Neural cell (in vitro differentiated cells): Measurements from ENCODE around the gene DOK6. TPM values are rescaled to one million over a fixed set of nuclear protein-coding genes. Genes with fewer than 3 reads are reported as not detected.

ENCODE experiments used
- H2AFZ ChIP-seq: fragments of 200-600, 300-800 bp; sonication (generic), shearing (Covaris generic); 2 replicates; pipeline ENCODE4 v1.6.0; 2014; ENCODE audit warnings: low read depth, mild to moderate bottlenecking, antibody characterized with exemption, low read length, moderate library complexity
- H3F3A ChIP-seq: fragments of 200-600 bp; shearing (Covaris generic); 2 replicates; pipeline ENCODE4 v1.6.1; 2016; ENCODE audit warnings: mild to moderate bottlenecking, moderate library complexity, mixed read lengths, antibody characterized with exemption, low read length; ENCODE audit not compliant: insufficient read depth, poor library complexity, severe bottlenecking
- H3K27ac ChIP-seq: fragments of 200-600, 300-800 bp; sonication (generic), shearing (Covaris generic); 2 replicates; pipeline ENCODE4 v1.5.1; 2014; ENCODE audit warnings: mild to moderate bottlenecking, low read length, moderate library complexity
- H3K27me3 ChIP-seq: fragments of 300-800, 200-600 bp; sonication (generic), shearing (Covaris generic); 2 replicates; pipeline ENCODE4 v1.6.0; 2014; ENCODE audit warnings: mild to moderate bottlenecking, low read depth, low read length, moderate library complexity; ENCODE audit not compliant: insufficient read depth
- H3K36me3 ChIP-seq: fragments of 300-800, 200-600 bp; sonication (generic), shearing (Covaris generic); 2 replicates; pipeline ENCODE4 v1.5.1; 2014; ENCODE audit warnings: mild to moderate bottlenecking, antibody characterized with exemption, low read length, moderate library complexity; ENCODE audit not compliant: insufficient read depth
- H3K4me2 ChIP-seq: fragments of 300-800, 200-600 bp; sonication (generic), shearing (Covaris generic); 2 replicates; pipeline ENCODE4 v1.6.0; 2014; ENCODE audit warnings: mild to moderate bottlenecking, low read length
- H3K4me3 ChIP-seq: fragments of 300-800, 200-600 bp; sonication (generic), shearing (Covaris generic); 2 replicates; pipeline ENCODE4 v1.5.1; 2014; ENCODE audit warnings: mild to moderate bottlenecking, low read length, moderate library complexity
- H3K79me2 ChIP-seq: fragments of 200-600 bp; shearing (Covaris generic); replicated peaks from 2 replicates; pipeline ENCODE4 v1.6.0; 2014; ENCODE audit warnings: mild to moderate bottlenecking, low read length, moderate library complexity; ENCODE audit not compliant: insufficient read depth
- H3K9ac ChIP-seq: fragments of 300-800, 200-600 bp; sonication (generic), shearing (Covaris generic); 2 replicates; pipeline ENCODE4 v1.6.1; 2016; ENCODE audit warnings: mild to moderate bottlenecking, low read length, mixed read lengths
- H3K9me2 ChIP-seq: fragments of 200-600 bp; shearing (Covaris generic); 2 replicates; pipeline ENCODE4 v1.6.1; 2016; ENCODE audit warnings: mild to moderate bottlenecking, low read length, mixed read lengths; ENCODE audit not compliant: insufficient read depth
- H3K9me3 ChIP-seq: fragments of 200-600, 300-800 bp; sonication (generic), shearing (Covaris generic); 2 replicates; pipeline ENCODE4 v1.6.1; 2016; ENCODE audit warnings: mild to moderate bottlenecking, mixed run types, low read length, moderate library complexity, mixed read lengths
- H4K20me1 ChIP-seq: fragments of 200-600 bp; shearing (Covaris generic); 2 replicates; pipeline ENCODE4 v1.6.1; 2016; ENCODE audit warnings: mild to moderate bottlenecking, mixed run types; ENCODE audit not compliant: insufficient read depth
- EP300 ChIP-seq: fragments of 450-650 bp; conservative IDR thresholded peaks from 2 replicates; pipeline ENCODE4 v1.6.1; 2014; ENCODE audit warnings: antibody characterized with exemption, mild to moderate bottlenecking, moderate library complexity; ENCODE audit not compliant: poor library complexity, severe bottlenecking
- EZH2 ChIP-seq: fragments of 200-600, 300-800 bp; shearing (Covaris generic), sonication (generic); IDR thresholded peaks from 2 replicates; pipeline ENCODE4 v1.6.1; 2014; ENCODE audit warnings: antibody characterized with exemption, low read length, borderline replicate concordance, mild to moderate bottlenecking; ENCODE audit not compliant: insufficient read depth, poor library complexity, severe bottlenecking
- MXI1 ChIP-seq: fragments of 450-650 bp; conservative IDR thresholded peaks from 2 replicates; pipeline ENCODE4 v1.6.1; 2014; ENCODE audit warnings: antibody characterized with exemption, mild to moderate bottlenecking; ENCODE audit not compliant: poor library complexity, severe bottlenecking
- POLR2AphosphoS5 ChIP-seq: IDR thresholded peaks from 2 replicates; pipeline ENCODE4 v1.6.1; 2012
- RAD21 ChIP-seq: fragments of 450-650 bp; conservative IDR thresholded peaks from 2 replicates; pipeline ENCODE4 v1.6.1; 2014; ENCODE audit warnings: antibody characterized with exemption, mild to moderate bottlenecking, moderate library complexity
- SMC3 ChIP-seq: fragments of 450-650 bp; conservative IDR thresholded peaks from 2 replicates; pipeline ENCODE4 v1.6.1; 2014; ENCODE audit warnings: antibody characterized with exemption, mild to moderate bottlenecking, moderate library complexity; ENCODE audit not compliant: poor library complexity
- TAF1 ChIP-seq: IDR thresholded peaks from 2 replicates; pipeline ENCODE4 v1.6.1; 2012; ENCODE audit warnings: low read depth
- polyA plus RNA-seq: library from polyadenylated mRNA; depleted of rRNA; stranded (reverse); fragments of >200 nt; gene quantifications from 2 replicates; pipeline ENCODE4 v1.2.3, GENCODE V29; 2014
- TF ChIP-seq, protein P1 (sequence below): fragments of 450-650 bp; IDR thresholded peaks from 2 replicates; pipeline ENCODE4 v1.5.1; 2014; ENCODE audit warnings: antibody characterized with exemption, mild to moderate bottlenecking, moderate library complexity; ENCODE audit not compliant: poor library complexity, severe bottlenecking
- TF ChIP-seq, protein P2 (sequence below): IDR thresholded peaks from 2 replicates; pipeline ENCODE4 v1.6.1; 2012; ENCODE audit warnings: borderline replicate concordance

The DOK6 gene
- polyA plus RNA-seq, 1 donor from 2014 or later: 9.7 TPM

DNA sequence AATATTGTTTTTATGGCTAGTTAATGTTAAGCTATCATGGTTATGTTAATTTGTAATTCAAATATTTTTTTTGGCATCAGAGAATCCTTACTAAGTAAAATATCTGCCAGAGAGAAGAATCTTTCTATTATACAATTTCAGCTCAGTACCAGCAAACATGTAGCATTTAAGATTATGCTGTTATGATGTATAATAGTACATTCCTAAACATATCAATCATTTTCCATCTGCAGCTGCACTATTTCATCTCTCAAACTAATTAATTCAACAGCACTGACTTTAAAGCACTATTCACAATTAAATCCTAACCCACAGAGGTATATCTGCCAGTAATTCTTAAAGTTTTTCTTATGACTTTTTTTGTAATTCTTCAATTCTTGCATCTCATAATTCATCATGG, 296.4 kb downstream of the DOK6 start:
- Histone ChIP-seq H2AFZ (no peak overlapping the region), H3K4me2 (no peak overlapping the region), H3K36me3 (no peaks in the 10 kb centered on the region), H3K79me2 (no peaks in the 10 kb centered on the region), H3K9ac (no peak overlapping the region), H3K27ac (no peak overlapping the region), H3F3A (no peaks in the 10 kb centered on the region), H3K9me3 (no peaks in the 10 kb centered on the region), H4K20me1 (no peaks in the 10 kb centered on the region), H3K9me2 (no peaks in the 10 kb centered on the region), H3K27me3 (no peaks in the 10 kb centered on the region), H3K4me3 (no peak overlapping the region)
- no peak for TF ChIP-seq SMC3
- no peak for TF ChIP-seq TAF1
- no peak for TF ChIP-seq RAD21
- TF ChIP-seq, protein P1, sequence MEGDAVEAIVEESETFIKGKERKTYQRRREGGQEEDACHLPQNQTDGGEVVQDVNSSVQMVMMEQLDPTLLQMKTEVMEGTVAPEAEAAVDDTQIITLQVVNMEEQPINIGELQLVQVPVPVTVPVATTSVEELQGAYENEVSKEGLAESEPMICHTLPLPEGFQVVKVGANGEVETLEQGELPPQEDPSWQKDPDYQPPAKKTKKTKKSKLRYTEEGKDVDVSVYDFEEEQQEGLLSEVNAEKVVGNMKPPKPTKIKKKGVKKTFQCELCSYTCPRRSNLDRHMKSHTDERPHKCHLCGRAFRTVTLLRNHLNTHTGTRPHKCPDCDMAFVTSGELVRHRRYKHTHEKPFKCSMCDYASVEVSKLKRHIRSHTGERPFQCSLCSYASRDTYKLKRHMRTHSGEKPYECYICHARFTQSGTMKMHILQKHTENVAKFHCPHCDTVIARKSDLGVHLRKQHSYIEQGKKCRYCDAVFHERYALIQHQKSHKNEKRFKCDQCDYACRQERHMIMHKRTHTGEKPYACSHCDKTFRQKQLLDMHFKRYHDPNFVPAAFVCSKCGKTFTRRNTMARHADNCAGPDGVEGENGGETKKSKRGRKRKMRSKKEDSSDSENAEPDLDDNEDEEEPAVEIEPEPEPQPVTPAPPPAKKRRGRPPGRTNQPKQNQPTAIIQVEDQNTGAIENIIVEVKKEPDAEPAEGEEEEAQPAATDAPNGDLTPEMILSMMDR: no peak
- no peak for TF ChIP-seq POLR2AphosphoS5
- no peak for TF ChIP-seq EP300

DNA sequence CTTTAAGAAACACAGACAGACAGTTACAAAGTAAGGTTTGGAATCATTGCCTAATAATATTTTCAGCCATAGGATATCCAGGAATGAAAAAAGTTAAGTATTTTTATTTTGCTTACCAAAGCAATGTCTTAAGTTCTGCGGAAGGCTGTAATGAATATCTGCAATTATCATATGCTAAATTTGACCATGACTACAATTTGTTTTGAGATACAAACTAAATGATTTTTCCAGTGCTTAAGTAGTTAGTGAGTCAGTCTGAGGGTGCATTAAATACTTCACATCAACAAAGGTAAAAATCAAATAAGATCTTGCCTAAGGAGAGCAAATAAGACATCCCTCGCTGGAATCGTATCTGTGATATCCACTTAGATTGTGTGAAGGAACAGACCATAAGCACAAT, 297.0 kb downstream of the DOK6 start:
- no peaks in the 10 kb centered on the region for H3K27me3 ChIP-seq
- no peak overlapping the region for H3K4me3 ChIP-seq
- no peaks in the 10 kb centered on the region for H3K36me3 ChIP-seq
- no peaks in the 10 kb centered on the region for H3K9me3 ChIP-seq
- TF ChIP-seq EZH2 (no peak), MXI1 (no peak)
- H4K20me1 ChIP-seq: no peaks in the 10 kb centered on the region
- H3K79me2 ChIP-seq: no peaks in the 10 kb centered on the region
- no peaks in the 10 kb centered on the region for H3K9me2 ChIP-seq
- H2AFZ ChIP-seq: no peak overlapping the region
- no peak overlapping the region for H3K9ac ChIP-seq
- H3K4me2 ChIP-seq: no peak overlapping the region
- H3F3A ChIP-seq: no peaks in the 10 kb centered on the region
- no peak overlapping the region for H3K27ac ChIP-seq

- Histone ChIP-seq H3K9me2 (no peaks in the 10 kb centered on the region), H3K4me3 (no peak overlapping the region), H3F3A (no peaks in the 10 kb centered on the region), H3K27me3 (no peaks in the 10 kb centered on the region), H3K4me2 (no peak overlapping the region), H2AFZ (no peak overlapping the region), H4K20me1 (no peaks in the 10 kb centered on the region), H3K27ac (no peak overlapping the region), H3K9me3 (no peaks in the 10 kb centered on the region), H3K9ac (no peak overlapping the region), H3K79me2 (no peaks in the 10 kb centered on the region), H3K36me3 (no peaks in the 10 kb centered on the region)
- TF ChIP-seq, protein P2, sequence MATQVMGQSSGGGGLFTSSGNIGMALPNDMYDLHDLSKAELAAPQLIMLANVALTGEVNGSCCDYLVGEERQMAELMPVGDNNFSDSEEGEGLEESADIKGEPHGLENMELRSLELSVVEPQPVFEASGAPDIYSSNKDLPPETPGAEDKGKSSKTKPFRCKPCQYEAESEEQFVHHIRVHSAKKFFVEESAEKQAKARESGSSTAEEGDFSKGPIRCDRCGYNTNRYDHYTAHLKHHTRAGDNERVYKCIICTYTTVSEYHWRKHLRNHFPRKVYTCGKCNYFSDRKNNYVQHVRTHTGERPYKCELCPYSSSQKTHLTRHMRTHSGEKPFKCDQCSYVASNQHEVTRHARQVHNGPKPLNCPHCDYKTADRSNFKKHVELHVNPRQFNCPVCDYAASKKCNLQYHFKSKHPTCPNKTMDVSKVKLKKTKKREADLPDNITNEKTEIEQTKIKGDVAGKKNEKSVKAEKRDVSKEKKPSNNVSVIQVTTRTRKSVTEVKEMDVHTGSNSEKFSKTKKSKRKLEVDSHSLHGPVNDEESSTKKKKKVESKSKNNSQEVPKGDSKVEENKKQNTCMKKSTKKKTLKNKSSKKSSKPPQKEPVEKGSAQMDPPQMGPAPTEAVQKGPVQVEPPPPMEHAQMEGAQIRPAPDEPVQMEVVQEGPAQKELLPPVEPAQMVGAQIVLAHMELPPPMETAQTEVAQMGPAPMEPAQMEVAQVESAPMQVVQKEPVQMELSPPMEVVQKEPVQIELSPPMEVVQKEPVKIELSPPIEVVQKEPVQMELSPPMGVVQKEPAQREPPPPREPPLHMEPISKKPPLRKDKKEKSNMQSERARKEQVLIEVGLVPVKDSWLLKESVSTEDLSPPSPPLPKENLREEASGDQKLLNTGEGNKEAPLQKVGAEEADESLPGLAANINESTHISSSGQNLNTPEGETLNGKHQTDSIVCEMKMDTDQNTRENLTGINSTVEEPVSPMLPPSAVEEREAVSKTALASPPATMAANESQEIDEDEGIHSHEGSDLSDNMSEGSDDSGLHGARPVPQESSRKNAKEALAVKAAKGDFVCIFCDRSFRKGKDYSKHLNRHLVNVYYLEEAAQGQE: no peak
- no peak for TF ChIP-seq POLR2AphosphoS5
These were observed 300.6 kb downstream of the DOK6 start for GRCh38 chr18:69701305-69701704.
